D721Med (cell line): Measurements from ENCODE around the gene CCR1.
A peak's percentile ranks its signal among the peaks of the same experiment; 100 is the strongest.

Source experiments
- DNase-seq: peaks from one replicate; pipeline ENCODE4 v3.0.0; 2011; ENCODE audit warnings: low spot score; ENCODE audit not compliant: insufficient read length
- FAIRE-seq: peaks from 2 replicates; lab custom pipeline; 2011; peaks lifted over from hg19 to GRCh38; lab: Jason Lieb, UNC
- TF ChIP-seq, protein P1 (sequence below): IDR thresholded peaks from 2 replicates; pipeline ENCODE4 v1.5.1; 2012; ENCODE audit warnings: mild to moderate bottlenecking, control low read depth; ENCODE audit not compliant: insufficient read depth; ENCODE audit errors: missing control alignments

Gene CCR1

DNA sequence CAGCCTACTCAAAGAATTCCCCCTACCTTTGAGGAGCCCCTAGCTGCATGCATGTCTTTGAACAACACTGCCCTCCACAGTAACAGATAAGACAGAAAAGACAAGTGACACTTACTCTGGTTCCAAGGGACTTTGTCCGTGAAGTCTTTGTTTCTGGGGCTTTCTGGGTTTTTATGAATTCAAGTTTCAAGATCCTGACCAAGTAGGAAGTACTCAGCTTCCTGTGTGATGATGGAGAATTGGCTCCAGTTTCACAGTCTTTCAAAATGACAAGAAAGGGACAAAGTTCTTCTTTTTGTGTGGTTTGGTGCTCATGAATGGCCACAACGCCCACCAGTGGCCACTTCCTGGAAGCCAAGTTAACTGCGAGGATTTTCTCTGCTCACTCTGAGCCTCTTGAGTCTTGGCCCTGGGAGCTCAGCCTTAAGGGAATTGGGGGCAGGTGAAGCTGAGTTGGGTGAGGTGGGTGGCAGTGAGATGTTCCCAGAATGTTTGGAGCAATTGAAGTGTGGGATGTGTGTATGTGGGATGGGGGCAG, at the start of gene CCR1:
TSS of gene CCR1 (minus strand) at position 147 of the 538 bp plus-strand sequence. CDS start 4,000 bp downstream, outside the sequence.
- TF ChIP-seq, protein P1, sequence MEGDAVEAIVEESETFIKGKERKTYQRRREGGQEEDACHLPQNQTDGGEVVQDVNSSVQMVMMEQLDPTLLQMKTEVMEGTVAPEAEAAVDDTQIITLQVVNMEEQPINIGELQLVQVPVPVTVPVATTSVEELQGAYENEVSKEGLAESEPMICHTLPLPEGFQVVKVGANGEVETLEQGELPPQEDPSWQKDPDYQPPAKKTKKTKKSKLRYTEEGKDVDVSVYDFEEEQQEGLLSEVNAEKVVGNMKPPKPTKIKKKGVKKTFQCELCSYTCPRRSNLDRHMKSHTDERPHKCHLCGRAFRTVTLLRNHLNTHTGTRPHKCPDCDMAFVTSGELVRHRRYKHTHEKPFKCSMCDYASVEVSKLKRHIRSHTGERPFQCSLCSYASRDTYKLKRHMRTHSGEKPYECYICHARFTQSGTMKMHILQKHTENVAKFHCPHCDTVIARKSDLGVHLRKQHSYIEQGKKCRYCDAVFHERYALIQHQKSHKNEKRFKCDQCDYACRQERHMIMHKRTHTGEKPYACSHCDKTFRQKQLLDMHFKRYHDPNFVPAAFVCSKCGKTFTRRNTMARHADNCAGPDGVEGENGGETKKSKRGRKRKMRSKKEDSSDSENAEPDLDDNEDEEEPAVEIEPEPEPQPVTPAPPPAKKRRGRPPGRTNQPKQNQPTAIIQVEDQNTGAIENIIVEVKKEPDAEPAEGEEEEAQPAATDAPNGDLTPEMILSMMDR: peak; percentile 25
- DNase-seq (no peak), FAIRE-seq (no peak)

DNA sequence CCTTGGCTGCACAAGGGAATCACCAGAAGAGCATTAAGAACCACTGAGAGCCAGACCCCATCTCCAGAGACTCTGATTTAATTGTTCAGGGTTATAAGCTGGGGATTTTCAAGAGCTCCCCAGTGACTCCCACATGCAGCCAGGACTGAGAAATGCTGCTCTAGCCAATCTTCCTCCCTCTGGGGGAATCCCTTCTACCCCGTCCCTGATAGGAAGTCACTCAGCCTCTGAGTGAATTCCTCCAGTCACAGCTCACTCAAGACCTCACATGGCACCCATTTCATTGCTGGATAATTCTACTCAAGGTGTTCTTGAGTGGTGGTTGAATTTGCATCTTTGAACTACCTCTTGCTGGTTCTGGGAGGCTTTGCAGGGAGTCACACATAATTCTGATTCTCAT, 44.9 kb upstream of the CCR1 start:
- FAIRE-seq: no peak
- no peak for DNase-seq
- TF ChIP-seq, protein P1: no peak

DNA sequence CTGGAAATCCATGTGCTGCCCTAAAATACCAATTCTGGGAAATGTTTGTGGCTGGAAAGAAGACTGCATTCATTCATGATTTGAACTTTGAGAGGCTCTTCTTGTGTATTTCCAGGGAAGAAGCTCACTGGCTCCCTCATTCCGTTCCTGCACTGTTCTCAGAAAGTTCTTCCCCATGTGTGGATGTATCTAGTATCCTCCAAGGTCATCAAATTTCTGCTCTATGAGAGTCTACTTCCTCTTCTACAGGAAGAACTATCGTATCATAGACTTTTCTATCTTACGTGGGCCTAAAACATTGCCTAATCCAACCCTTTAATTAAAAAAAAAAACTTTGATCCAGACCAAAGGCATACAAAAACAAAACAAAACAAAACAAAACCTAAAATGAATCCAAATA, 37.0 kb upstream of the CCR1 start:
- DNase-seq (no peak), FAIRE-seq (no peak)
- TF ChIP-seq, protein P1: no peak

DNA sequence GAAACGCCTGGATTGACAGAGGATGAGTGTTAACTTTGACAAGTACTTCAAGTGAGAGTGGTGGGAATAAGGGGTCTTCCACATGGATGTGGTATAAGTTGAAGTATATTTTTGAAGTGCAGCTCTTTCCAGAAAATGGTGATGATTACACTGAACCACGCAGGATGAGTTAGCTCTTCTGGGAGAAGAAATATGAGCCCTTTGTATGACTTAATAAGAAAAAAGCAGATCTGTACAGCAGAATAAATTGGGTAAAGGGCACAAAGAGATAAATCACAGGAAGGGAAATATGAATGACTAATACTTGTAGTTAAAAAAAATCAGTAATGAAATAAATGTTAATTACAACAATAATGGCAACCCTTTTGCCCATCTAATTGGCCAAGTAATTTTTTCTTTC, 35.4 kb upstream of the CCR1 start:
- TF ChIP-seq, protein P1: no peak
- FAIRE-seq (no peak), DNase-seq (no peak)

DNA sequence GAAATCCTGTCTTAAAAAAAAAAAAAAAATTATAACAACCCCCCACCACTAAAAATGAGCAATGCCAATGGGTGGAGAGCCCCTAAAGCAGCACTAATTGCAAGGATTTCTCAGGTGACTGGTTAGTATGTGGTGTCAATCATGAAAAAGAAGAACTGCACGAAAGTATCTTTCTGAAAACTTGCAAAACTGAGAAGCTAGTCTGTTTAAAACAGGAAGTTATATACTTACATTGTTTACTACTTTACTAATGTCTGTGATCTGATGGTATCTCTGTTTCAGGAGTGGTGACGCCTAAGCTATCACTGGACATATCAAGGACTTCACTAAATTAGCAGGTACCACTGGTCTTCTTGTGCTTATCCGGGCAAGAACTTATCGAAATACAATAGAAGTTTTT, 34.0 kb upstream of the CCR1 start, which contains the start of gene CCR3:
TSS of gene CCR3 (plus strand) at position 341 of the 400 bp plus-strand sequence. CDS start 22,699 bp downstream, outside the sequence.
- FAIRE-seq (no peak), DNase-seq (no peak)
- TF ChIP-seq, protein P1: no peak

DNA sequence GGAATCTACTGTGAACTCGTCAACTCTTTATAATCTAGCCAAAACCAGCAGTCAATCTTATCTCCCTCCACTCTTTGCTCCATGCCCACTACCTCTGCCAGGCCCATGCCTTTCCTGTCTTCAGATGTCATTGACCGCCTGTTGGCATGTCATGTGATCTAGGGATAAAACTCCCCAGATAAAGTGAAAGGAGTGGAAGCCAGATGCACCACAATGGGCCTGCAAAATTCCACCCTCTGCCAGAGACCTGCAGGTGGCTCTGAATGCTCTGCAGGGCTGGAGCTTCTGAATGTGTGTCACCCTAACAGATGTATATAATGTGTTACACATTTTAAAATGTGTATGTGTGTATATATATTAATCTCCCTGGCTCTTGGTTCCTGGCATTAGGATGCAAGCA, 31.8 kb upstream of the CCR1 start:
- FAIRE-seq: no peak
- TF ChIP-seq, protein P1: no peak
- DNase-seq: no peak

DNA sequence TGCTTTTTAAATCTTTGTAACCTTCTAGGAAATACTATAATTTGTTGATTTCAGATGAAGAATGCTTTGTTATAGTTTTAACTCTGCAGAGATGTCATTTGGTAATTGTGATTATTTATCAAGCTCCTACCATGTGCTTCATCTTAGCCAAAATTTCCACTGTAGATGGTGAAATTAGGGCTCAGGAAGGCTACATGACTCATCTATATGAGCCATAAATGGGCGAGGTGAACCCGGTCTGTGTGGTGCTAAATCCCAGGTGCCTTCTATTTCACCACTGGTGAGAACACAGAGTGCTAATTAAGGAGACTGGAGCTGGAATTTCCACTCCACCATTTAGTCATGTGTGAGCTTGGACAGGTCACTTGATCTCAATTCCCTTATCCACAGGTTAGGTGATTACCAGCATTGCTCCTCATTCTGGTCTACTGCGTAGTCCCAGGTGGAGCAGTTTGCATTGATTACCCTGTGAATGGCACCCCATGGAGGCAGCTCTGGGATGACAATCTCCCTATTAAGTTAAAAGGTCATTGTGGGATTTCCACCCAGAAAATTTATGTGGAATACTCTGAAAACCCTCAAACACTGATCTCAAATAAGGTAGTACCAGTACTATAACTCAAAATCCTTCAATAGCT, 31.3 kb upstream of the CCR1 start:
- FAIRE-seq: no peak
- TF ChIP-seq, protein P1: no peak
- DNase-seq: no peak
